Gastroesophageal sphincter (tissue), 4 donors: Measurements from ENCODE around the gene BPIFA3. TPM values are rescaled to one million over a fixed set of nuclear protein-coding genes. Genes with fewer than 3 reads are reported as not detected.

Experiments used
- ATAC-seq: fragments of 150-250 bp; one replicate; pipeline ENCODE4 v1.9.1; 2016; ENCODE audit warnings: mild to moderate bottlenecking, moderate library complexity
- H3K27ac ChIP-seq, 4 donors: fragments of 200-600 bp; sonication (generic) in 3 of 4; 1 replicate in 3 of 4; 2 replicates in 1 of 4; pipeline ENCODE4 v1.5.1; 2016 to 2019
- H3K27me3 ChIP-seq: fragments of 200-600 bp; sonication (generic); one replicate; pipeline ENCODE4 v1.5.1; 2019
- H3K36me3 ChIP-seq, 2 donors: fragments of 200-600 bp; sonication (generic); one replicate each; pipeline ENCODE4 v1.5.1; 2019; ENCODE audit warnings: control low read depth in 1 of 2
- H3K4me1 ChIP-seq, 3 donors: fragments of 200-600 bp; sonication (generic); 1 replicate in 2 of 3; 2 replicates in 1 of 3; pipeline ENCODE4 v1.5.1; 2016 to 2019; ENCODE audit warnings: control low read depth in 2 of 3
- H3K4me3 ChIP-seq, 2 donors: fragments of 200-600 bp; sonication (generic); one replicate each; pipeline ENCODE4 v1.5.1; 2019; ENCODE audit warnings: mild to moderate bottlenecking in 1 of 2, moderate library complexity in 1 of 2
- H3K9me3 ChIP-seq, 3 donors: fragments of 200-600 bp; sonication (generic); one replicate each; pipeline ENCODE4 v1.5.1; 2017 to 2019; ENCODE audit warnings: control low read depth in 2 of 3
- CTCF ChIP-seq, 4 experiments: fragments of 200-600 bp in 2 of 4; fragments of 450-650 bp in 2 of 4; sonication (generic) in 1 of 4; IDR thresholded peaks; one replicate each; pipeline ENCODE4 v1.5.1; 2017 to 2019; ENCODE audit warnings: antibody characterized with exemption in 4 of 4, mild to moderate bottlenecking in 2 of 4, moderate library complexity in 2 of 4
- EP300 ChIP-seq: sonication (generic); formaldehyde crosslinking; IDR thresholded peaks from one replicate; pipeline ENCODE4 v1.6.1; 2017; ENCODE audit warnings: antibody characterized with exemption, mild to moderate bottlenecking
- POLR2A ChIP-seq, 2 donors: fragments of 450-650 bp; IDR thresholded peaks; one replicate each; pipeline ENCODE4 v1.6.1; 2017; ENCODE audit warnings: antibody characterized with exemption in 2 of 2, mild to moderate bottlenecking in 2 of 2, moderate library complexity in 1 of 2
- POLR2AphosphoS5 ChIP-seq: sonication (generic); formaldehyde crosslinking; IDR thresholded peaks from one replicate; pipeline ENCODE4 v1.6.1; 2017; ENCODE audit warnings: antibody characterized with exemption
- WGBS, 2 donors: methylation state at CpG; one replicate each; pipeline ENCODE4 v1.1.5; 2018; ENCODE audit warnings: low coverage in 1 of 2; 5-methylcytosine and 5-hydroxymethylcytosine counted together
- total RNA-seq, 4 donors: library from RNA; depleted of rRNA; stranded (reverse); fragments of >200 nt; gene quantifications; one replicate each; pipeline ENCODE4 v1.1.0, GENCODE V29; 2016

Gene BPIFA3
- total RNA-seq, 4 donors from 2014 or later: not detected

GRCh38 chr20:33176101-33176500 lies 41.1 kb upstream of the BPIFA3 start:
- Histone ChIP-seq H3K4me1 (no peaks in the 10 kb centered on the region), H3K27me3 (no peaks in the 10 kb centered on the region), H3K4me3 (no peak overlapping the region), H3K27ac (no peak overlapping the region), H3K9me3 (peaks cover 0 to 6% (median 0%) of the 10 kb centered on the region in 3 donors), H3K36me3 (no peaks in the 10 kb centered on the region)
- no peak for ATAC-seq
- 14 to 57% methylated on average over 1 of the region's 3 CpGs for WGBS, 2 donors
- TF ChIP-seq EP300: no peak
- no peak for TF ChIP-seq POLR2AphosphoS5
- TF ChIP-seq POLR2A (IDR thresholded peaks at IDR 0.05): no peak
- no peak for TF ChIP-seq CTCF (IDR thresholded peaks at IDR 0.05)

GRCh38 chr20:33177866-33178265 lies 39.3 kb upstream of the BPIFA3 start:
- ATAC-seq: no peak
- no peak overlapping the region for H3K27ac ChIP-seq
- no peak overlapping the region for H3K4me3 ChIP-seq
- 40 to 67% methylated on average over 1 to 8 of the region's 9 CpGs for WGBS, 2 donors
- TF ChIP-seq CTCF (IDR thresholded peaks at IDR 0.05) (no peak), POLR2AphosphoS5 (no peak), EP300 (no peak), POLR2A (IDR thresholded peaks at IDR 0.05) (no peak)
- H3K36me3 ChIP-seq: no peaks in the 10 kb centered on the region
- peaks cover 1% of the 10 kb centered on the region for H3K27me3 ChIP-seq
- no peaks in the 10 kb centered on the region for H3K9me3 ChIP-seq
- no peaks in the 10 kb centered on the region for H3K4me1 ChIP-seq

GRCh38 chr20:33178726-33179125 lies 38.4 kb upstream of the BPIFA3 start:
- peaks cover 0 to 6% (median 0%) of the 10 kb centered on the region in 3 donors for H3K9me3 ChIP-seq
- H3K27ac ChIP-seq: no peak overlapping the region
- H3K36me3 ChIP-seq: no peaks in the 10 kb centered on the region
- peaks cover 9% of the 10 kb centered on the region for H3K27me3 ChIP-seq
- no peak for ATAC-seq
- H3K4me1 ChIP-seq: no peaks in the 10 kb centered on the region
- 62 to 79% methylated on average over 3 to 4 of the region's 6 CpGs for WGBS, 2 donors
- H3K4me3 ChIP-seq: no peak overlapping the region
- TF ChIP-seq CTCF (IDR thresholded peaks at IDR 0.05): no peak
- no peak for TF ChIP-seq POLR2A (IDR thresholded peaks at IDR 0.05)
- no peak for TF ChIP-seq POLR2AphosphoS5
- no peak for TF ChIP-seq EP300

GRCh38 chr20:33180169-33180568 lies 37.0 kb upstream of the BPIFA3 start:
- Histone ChIP-seq H3K27me3 (peaks cover 9% of the 10 kb centered on the region), H3K36me3 (no peaks in the 10 kb centered on the region), H3K9me3 (peaks cover 0 to 6% (median 0%) of the 10 kb centered on the region in 3 donors), H3K4me3 (no peak overlapping the region), H3K4me1 (no peaks in the 10 kb centered on the region), H3K27ac (no peak overlapping the region)
- ATAC-seq: no peak
- 89 to 100% methylated on average over 2 to 3 of the region's 5 CpGs for WGBS, 2 donors
- TF ChIP-seq CTCF (IDR thresholded peaks at IDR 0.05): no peak
- TF ChIP-seq POLR2A (IDR thresholded peaks at IDR 0.05): no peak
- TF ChIP-seq EP300: no peak
- TF ChIP-seq POLR2AphosphoS5: no peak

- Histone ChIP-seq H3K27me3 (peaks cover 9% of the 10 kb centered on the region), H3K4me3 (no peak overlapping the region), H3K4me1 (no peaks in the 10 kb centered on the region), H3K36me3 (no peaks in the 10 kb centered on the region), H3K27ac (no peak overlapping the region), H3K9me3 (peaks cover 0 to 6% (median 0%) of the 10 kb centered on the region in 3 donors)
- WGBS, 2 donors: no CpG with 5 or more reads among the region's 1 CpG
- TF ChIP-seq CTCF (IDR thresholded peaks at IDR 0.05) (no peak), POLR2A (IDR thresholded peaks at IDR 0.05) (no peak), EP300 (no peak), POLR2AphosphoS5 (no peak)
- ATAC-seq: no peak
These were observed 35.6 kb upstream of the BPIFA3 start for GRCh38 chr20:33181482-33182093.
